ELR (cell line): ENCODE measurements around the gene OLFM2.
"Not testable (repeated sequence)": the region's sequence is repeated elsewhere in the genome, so short reads cannot be mapped to it uniquely, and the experiment has no call there.

Experiments
- DNase-seq: peaks from one replicate; pipeline ENCODE4 v3.0.0-alpha.2; 2015; ENCODE audit warnings: low read depth

The OLFM2 gene

DNA sequence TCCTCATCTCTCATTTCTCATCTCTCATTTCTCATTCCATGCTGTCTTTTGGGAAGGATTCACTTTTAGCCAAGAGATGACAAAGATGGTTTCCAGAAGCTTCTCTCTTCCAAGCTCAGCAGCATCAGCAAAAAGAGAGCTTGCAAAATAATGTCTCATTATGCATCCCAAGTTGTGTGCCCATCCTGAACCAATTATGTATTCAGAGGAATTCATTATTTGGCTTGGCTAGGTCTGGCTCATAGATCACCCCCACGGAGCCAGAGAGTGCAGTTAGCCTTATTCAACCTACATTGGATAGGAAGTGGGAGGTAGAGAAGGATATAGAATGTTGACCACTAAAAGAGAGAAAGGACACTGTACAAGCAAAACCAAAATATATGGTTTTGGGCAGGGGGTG lies 5.4 kb upstream of the OLFM2 start:
- DNase-seq: no peak

DNA sequence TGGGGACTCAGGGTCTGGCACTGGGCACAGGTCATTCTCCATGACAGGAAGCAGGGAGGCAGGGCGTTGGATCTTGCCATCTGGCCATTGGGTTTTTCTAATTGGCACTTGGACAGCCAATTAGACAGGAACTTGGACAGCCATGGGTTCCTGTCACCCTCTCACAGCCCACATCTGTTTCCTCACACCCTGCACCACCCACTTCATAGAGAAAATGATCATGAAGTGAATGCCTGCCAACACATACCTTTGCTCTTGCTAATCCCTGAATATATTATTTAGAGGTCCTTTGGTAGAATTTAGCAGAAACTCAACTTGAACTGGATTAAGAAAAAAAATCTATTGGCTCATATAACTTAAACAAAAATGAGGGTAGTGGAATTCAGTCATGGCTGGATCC lies 4.9 kb upstream of the OLFM2 start:
- no peak for DNase-seq

- peak; percentile 70 for DNase-seq
Measured at GRCh38 chr19:9940778-9941177, 4.5 kb upstream of the OLFM2 start.

DNA sequence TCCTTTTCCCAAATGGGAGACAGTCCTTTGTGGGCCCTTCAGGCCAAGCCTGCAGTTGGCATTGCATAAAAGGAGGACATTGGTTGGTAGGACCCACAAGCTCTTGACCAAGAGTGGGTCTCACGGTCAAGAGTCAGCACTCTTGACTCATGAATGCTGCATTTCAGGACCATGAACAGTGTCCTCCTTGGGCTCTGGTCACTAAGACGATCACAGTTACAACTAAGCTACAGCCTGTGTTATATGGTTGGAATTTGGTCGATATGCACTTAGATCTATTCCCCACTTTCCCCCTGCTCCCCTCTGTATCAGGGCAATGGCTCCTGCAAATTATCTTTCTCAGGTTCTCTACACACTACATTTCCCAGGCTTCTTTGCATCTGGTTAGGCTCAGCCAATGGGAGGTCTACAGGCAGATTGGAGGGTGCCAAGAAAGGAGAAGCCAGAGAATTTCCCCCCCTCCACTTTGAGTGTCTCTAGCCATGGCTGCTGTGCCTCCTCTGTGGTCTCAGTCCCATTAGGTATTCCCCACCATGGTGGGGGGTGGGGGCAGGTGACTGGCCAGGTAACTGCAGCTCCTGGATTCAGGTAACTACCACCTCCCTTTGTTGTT lies 3.1 kb upstream of the OLFM2 start:
- peak; percentile 45 for DNase-seq

- no peak for DNase-seq
Measured at GRCh38 chr19:9937001-9937411, 691 bp upstream of the OLFM2 start.

- DNase-seq: no peak
Measured at GRCh38 chr19:9935506-9936325, 599 bp downstream of the OLFM2 start.

DNA sequence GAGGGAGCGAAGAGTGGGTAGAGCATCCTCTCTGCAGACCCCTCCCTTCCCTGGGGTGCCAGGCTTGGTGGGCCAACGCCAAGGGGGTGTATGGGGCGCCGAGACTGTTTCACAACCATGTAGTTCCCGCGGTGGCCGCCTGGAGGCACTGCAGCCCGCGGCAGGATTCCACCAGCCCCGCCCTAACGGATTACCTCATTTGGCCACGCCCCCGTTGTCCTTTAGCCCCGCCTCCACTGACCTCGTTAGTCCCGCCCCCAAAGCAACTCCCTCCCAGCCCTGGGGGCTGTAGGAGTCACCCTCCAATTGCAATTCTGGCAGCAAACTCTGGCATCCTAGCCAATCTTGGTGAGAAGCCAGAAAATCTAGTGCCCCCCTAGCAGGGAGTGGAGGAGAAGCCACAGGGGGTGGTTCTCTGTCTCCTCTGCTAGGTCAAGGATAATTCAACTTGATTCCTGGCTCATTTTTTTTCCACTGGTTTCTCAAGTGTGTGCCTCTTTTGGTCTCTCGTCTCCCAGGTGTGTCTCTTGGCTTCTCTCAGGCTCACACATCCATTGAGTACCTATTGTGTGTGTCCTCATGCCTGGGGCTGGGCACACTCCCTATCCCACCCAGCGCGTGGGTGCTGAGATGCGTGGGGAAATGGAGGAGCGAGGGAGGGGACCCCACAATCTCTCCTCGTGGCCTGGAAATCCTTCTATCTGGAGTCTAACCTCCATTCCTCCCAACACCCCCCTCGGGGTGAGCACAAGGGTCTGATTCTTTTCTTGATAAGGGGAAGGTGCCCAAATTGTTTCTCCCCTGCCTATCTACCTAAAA lies 2.0 kb downstream of the OLFM2 start:
- peak; percentile 88 for DNase-seq

DNA sequence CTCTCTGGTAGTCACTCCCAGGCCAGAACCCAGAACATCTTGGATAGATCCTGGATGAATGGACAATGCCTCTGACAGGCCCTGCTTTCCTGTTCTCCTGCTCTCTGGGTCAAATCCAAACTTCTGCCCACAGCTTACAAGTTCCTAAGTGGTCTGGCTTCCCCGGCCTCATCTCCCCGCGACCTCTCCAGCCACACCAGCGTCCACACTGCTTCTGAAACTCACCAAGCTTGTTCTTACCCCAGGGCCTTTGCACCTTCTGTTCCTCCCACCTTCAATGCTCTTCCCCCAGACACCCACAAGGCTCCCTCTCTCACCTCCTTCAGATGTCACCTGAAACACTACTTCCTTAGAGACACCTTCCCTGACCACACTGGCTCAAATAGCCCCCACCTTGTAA lies 3.5 kb downstream of the OLFM2 start:
- DNase-seq: no peak

GRCh38 chr19:9931629-9932028 lies 4.7 kb downstream of the OLFM2 start:
- no peak for DNase-seq

DNA sequence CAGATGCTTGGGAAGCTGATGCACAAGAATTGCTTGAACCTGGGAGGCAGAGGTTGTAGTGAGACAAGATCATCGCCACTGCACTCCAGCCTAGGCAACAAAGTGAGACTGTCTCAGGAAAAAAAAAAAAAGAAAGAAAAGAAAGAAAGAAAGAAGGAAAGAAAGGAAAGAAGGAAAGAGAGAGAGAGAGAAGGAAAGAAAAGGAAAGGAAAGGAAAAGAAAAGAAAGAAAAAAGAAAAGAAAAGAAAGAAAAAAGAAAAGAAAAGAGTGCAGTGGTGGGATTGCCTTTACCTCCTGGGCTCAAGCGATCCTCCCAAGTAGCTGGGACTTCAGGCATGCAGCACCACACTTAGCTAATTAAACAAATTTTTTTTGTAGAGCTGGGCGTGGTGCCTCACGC lies 12.9 kb downstream of the OLFM2 start:
- no peak for DNase-seq

DNA sequence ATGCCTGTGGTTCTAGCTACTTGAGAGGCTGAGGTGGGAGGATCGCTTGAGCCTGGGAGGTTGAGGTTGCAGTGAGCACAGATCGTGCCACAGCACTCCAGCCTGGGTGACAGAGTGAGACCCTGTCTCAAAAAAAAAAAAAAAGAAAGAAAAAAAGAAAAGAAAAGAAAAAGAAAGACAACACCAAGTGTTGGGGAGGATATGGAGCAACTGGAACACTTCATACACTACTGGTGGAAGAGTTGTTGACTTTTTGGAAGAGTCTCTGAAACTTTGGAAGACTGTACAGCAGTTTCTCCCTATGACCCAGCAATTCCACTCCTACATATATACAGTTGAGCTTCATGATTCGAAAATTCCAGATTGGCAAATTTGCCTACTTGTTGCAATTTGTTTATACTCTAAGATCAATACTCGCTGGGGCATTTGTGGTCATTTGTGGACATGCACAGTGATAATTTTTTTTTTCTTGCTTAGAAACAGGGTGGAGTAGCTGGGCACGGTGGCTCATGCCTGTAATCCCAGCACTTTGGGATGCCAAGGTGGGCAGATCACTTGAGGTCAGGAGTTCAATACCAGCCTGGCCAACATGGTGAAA lies 13.4 kb downstream of the OLFM2 start:
- DNase-seq: not testable (repeated sequence)

DNA sequence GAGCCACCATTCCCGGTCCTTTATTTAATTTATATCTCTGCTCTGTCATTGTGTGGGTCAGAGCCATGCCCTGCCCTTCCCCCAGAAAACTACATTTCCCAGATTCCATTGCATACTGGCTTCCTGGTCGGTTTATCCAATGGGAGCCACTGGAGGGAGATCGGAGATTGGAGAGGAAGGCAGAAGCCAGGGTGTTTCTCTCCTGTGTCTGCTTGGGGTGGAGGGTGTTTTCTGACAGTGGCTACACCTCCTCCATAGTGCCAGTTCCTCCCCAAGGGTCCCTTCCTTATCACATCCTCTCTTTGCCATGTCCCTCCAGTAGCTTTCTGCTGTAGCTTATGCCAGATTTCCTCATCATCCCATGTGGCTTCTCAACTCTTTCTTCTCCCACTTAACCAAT lies 19.0 kb downstream of the OLFM2 start:
- DNase-seq: peak; percentile 73

GRCh38 chr19:9916719-9917118 lies 19.6 kb downstream of the OLFM2 start:
- DNase-seq: no peak

DNA sequence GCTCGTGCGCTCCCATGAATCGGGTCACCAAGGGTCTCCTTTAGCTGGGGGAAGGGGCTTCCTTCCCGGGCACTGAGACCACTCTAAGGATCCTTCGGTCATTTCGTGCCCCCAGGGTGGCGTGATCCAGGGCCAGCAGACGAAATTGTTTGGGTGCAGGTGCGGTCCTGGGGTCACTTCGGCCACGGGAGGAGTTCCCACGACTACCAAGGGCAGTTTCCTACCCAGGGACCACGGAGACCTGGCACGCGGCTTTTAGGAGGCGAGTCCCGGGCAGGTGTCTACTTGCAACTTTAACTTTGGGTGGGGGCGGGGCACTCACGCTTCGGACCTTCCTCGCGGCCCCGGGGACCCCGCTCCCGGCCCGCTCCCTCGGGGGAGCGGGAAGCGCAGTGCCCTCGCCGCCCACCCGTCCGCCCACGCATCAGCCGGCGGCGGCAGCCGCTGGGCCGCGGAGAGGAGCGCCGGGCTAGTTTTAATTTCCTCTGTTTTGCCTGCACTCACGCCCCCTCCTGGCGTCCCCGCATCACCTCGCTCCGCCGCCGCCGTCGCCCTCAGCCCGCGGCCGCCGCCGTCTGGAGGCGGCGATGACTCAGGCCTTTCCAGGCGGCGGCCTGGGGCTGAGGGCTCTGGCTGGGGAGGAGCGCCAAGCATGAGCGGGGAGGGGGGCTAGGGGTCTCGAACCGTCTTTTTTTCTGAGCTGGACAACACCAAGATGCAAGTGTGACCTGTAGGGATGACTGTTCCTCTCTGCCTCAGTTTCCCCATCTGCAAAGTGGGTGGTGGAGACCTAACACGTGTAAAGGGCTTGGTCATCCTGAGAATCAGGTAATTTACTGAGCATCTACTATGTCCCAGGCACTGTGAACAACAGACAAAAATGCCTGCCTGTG lies 21.8 kb downstream of the OLFM2 start:
- DNase-seq: peak; percentile 88

DNA sequence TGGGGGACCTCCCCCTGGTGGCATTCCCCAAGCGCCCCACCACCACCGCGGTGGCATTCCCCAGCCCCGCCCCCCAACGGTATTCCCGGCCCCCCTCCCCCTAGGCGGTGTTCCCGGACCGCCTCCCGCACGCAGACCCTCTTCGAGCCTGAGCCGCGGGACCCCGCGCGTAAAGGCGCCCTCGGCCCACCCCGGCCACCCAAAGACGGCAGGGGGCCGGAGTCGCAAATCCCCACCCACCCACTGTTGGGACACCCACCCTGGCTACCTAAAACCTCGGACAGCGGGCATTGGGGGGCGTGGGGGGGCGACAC lies 22.4 kb downstream of the OLFM2 start:
- DNase-seq: no peak

DNA sequence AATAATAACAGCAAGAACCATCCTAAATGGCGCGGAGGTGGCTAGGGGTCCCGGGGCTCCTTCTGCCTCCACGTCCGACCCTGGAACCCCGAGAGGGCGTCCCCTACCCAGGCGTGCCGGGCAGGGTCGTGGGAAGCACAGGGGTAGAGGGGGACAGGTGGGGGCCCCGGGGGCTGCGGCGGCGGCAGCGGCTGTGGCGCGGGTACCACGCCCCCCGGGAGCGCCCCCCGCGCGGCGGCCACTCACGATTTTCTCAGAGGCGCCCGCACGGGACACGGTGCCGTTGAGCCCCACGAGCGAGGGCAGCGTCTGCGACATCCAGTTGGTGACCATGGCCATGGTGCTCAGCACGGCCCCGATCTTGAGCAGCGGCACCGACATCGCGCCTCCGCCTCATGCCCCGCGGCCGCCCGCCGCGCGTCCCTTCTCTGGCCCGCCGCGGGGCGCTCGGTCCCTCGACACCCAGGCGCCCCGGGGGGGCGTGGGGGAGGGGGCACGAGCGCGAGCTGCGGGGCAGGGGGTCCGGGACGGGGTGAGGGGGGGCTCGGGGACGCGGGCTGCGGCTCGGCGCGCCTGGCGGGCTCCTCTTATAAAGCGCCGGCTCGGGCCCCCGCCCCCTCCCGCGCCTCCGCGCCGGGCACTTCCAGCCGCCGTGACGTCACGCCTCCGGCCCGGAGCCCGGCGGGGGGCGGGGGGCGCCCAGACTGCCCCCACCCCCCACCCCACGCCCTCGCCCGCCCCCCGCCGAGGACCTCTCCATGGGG lies 22.9 kb downstream of the OLFM2 start:
- DNase-seq: peak; percentile 20

GRCh38 chr19:9912551-9913236 lies 23.6 kb downstream of the OLFM2 start:
- DNase-seq: no peak

- DNase-seq: no peak
Measured at GRCh38 chr19:9911524-9912185, 24.7 kb downstream of the OLFM2 start.

DNA sequence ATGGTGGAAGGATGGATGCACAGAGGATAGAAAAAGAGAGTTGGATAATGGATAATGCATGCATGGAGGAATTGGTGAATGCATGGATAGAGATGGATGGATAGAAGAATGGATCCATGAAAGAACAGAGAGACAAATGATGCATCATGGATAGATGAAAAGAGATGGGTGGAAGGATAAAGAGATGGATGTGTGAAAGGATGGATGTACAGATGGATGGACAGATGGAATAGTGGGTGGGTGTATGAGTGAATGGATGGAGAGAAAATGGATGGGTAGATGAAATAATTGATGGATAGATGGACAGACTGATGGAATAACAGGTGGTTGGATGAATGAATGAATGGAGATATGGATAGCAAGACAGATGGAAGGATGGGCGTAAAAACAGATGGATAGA lies 25.7 kb downstream of the OLFM2 start:
- no peak for DNase-seq

DNA sequence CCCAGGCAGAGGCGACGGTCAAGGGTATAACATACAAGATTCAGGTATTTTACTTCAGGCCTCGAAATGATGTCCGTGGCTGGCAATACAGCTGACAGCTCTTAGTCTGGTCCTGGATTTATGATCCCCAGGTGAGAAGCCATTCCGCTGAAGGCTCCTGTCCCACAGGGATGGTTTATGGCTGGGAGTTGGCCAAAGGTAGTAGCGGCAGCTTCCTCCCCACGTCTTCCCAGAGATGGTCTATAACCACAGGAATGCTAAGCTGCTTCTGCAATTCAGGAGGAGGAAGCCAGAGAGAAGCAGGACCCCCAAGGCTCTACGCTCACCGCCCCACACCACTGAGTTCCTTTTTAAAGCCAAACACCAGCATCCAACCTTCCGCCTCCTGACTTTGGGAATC lies 27.1 kb downstream of the OLFM2 start:
- DNase-seq: no peak
